HG03045 (cell line): ENCODE data around the gene LPCAT1.
"Not testable (repeated sequence)": the region's sequence is repeated elsewhere in the genome, so short reads cannot be mapped to it uniquely, and the experiment has no call there.

Source experiments
- ATAC-seq: cut with Tn5 transposase; IDR thresholded peaks from one replicate; pipeline ENCODE4 v1.9.1; 2021; ENCODE audit warnings: mild to moderate bottlenecking, moderate library complexity; ENCODE audit not compliant: unreplicated experiment

The LPCAT1 gene

DNA sequence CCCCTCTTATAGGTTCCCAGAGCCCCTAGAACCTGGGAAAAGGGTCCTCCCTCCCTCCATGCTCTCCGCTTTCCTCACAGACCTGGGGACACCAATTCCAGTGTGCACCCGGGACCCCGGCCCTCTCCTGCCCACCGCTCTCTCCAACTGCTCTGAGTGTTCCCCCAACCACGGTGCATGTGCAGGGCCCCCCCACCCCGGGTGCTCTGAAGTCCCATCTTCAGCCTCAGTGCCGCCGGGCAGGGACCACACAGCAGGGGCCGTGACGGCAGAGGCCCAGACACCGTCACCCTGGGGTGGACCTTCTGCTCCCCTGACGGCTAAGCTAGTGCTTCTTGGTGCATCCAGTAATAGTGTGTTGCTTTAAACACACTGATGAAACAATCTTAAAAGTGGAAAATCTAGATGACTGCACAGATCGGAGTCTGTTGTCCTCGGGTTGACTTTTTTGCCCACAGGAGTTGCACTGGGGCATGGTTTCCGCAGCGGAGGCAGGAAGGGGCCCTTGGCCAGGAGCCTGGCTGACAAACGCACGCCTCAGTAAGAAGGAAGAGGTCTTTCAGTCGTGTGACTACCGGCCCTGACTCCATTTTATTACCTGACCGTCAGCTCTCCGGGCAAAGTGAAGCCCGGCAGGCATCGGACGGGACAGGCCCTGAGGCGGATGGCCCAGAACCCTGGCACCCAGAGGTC is 42.3 kb downstream of the LPCAT1 start:
- no peak for ATAC-seq

DNA sequence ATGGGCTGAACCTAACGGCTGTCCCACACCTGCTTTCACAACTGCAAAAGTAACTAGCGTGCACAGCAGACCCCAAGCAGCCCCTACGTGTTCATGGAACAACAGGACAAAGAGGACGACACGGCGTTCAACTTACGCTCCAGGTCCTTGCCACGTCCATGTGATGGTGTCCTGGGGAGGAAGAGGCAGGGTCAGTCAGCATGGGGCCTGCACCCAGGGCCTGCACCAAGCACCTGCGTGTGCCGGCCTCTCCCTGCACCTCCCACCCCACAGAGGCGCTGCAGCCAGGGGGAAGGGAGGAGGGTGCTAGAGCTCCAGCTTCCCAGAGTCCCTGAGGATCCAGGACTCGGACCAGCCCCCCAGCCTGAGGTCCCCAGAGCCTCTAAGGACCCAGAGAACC is 43.0 kb downstream of the LPCAT1 start:
- ATAC-seq, result no peak

GRCh38 chr5:1480217-1480616 is 43.5 kb downstream of the LPCAT1 start:
- ATAC-seq, result no peak

DNA sequence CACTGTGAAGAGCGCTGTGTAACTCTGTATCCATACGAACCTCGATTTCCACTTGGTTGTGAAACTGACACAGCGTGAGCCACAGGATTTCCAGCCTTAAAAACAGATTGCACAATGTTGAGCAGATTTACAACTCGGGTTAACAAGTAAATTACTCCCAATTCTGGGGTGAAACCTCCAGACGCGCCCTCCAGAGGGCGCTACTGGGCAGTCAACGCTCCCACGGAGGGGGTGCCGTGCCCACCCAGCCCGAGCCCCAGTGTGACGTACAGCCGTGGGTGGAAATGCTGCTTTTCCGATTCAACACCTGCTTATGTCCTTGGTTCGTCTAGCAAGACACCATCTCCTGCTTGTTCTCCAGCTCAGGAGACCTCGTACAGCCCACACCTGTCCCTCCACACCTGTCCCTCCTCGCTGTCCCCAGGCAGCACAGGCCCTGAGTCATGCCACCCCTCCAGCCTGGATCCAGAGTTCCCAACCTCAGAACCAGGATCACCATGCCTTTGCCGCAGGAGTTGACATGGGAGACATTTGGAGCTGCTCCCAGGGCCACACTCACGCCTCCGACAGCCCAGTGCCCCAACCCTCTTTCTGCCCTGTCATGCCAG is 44.1 kb downstream of the LPCAT1 start:
- ATAC-seq, result no peak

DNA sequence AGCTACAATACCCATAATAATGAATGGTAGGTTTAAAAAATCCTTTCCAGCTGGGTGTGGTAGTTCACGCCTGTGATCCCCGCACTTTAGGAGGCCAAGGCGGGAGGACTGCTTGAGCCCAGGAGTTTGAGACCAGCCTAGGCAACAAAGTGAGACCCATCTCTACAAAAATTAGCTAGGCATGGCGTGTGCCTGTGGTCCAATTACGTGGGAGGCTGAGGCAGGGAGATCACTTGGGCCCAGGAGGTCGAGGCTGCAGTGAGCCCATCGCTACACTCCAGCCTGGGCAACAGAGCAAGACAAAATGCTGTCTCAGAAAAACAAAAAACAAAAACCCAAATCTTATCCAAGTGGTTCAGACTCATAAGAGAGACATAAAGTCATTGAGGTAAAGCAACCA is 44.7 kb downstream of the LPCAT1 start:
- no peak for ATAC-seq

- no peak for ATAC-seq
Observed at GRCh38 chr5:1478271-1479035, 45.3 kb downstream of the LPCAT1 start.

DNA sequence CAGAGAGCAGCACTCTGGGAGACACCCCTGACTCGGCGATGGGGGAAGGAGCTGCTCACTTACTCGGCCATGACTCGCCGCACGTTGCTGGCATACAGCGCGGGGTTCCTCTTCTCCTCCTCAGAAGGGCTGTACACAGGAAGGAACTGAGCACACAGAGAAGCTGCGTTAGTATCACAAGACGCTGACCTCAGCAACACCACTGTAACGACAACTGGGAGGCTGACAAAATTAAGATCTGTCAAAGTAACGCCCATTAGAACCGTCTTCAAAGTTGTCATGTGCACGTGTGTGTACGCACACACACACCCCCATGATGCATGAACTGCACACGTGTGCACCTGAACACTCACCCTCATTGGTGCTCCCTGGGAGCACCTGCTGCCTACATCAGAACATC is 46.4 kb downstream of the LPCAT1 start:
- no peak for ATAC-seq

- ATAC-seq, result no peak
Observed at GRCh38 chr5:1476967-1477310, 46.8 kb downstream of the LPCAT1 start.

DNA sequence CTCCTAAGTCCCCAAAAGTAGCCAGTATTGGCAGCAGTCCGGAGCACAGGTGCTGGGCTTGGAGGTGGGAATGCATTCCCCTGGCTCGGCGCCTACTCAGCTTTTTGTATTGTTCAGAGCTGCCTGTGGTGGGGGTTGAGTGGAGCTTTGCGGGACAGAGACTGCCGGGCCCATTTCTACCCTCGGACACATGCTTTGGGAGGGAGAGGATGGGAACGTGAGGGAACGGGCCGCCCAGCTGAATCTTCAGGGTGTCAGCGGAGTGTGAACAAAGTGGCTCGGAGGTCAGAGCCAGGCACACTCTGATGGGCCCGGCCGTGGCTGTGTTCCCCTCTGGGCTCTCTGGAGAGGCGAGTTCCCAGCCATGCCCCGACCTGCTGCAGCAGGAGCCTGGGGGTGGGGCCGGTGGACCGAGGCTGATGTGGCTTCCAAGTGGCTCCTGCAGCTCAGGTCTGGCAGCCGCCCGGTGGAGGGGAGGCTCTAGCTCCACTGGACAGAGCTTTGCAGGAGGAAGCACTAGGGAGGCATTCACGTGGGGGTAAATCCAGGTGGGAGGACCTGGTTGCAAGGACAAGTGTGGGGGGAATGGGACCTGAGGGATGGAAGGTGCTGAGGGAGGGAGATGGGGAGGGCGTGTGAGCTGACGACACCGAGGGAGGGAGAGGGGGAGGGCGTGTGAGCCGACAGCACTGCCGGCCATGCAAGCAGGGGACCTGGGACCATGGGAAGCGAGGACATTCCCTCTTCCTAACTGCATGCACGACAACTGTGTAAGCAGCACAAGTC is 47.4 kb downstream of the LPCAT1 start:
- no peak for ATAC-seq

DNA sequence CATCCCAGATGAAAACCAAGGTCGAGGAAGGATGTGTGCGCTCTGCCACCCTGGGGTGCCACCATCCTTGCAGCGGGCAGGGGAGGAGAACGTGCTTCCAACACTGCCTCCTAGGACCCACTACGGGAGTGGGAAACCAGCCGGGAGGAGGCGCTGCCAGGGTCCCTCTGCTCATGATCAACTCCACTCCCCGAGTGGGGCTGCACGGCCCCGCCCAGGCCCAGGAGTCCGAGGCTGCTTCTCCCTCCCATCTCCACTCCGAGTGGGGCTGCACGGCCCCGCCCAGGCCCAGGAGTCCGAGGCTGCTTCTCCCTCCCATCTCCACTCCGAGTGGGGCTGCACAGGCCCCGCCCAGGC is 48.2 kb downstream of the LPCAT1 start:
- ATAC-seq, result not testable (repeated sequence)

DNA sequence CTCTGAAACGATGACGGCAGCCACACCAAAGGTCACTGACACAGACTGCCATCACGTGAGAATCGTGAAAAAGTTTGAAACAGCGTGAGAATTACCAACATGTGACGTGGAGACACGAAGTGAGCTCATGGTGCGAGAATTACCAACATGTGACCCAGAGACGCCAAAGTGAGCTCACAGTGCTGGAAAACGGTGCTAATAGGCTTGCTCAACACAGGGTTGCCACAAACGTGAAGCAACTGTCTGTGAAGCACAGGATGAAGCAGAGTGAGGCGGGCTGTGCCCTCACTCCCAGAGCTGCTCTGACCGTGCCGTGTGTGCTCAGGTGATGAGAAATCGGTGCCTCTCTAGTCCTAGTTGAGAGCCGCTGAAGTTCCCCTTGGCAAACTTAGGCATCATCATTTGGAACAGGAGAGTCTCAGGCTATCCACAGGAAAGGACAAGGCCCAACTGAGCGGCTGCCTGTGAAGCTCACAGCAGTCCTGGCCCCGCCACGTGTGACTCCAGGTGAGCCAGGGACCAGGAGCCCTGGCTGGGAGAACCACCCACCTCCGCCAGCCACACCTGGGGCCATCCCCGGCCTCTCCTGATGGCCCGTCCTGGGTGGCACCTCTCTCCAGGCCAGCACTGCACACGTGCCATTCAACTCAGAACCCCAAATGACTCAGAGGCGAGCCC is 48.8 kb downstream of the LPCAT1 start:
- no peak for ATAC-seq

GRCh38 chr5:1474183-1474839 is 49.4 kb downstream of the LPCAT1 start:
- ATAC-seq, result no peak

DNA sequence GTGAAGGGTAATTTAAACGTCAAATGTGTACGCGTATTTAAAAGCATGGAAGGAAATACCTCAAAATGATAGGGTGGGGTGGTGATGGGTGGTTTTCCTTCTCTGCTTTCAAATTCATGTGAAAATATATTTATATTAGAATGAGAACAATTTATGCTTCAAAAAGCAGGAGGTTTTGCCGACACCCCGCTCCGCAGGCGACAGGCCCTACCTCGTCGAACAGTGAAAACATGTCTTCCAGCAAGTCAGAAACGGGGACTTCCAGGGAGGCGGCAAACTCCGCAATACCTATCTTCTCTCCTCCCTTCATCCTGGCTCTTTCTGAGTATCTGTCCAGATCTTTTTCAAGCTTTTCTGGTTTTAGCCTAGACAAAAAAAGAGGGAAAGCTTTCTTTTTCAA is 50.0 kb downstream of the LPCAT1 start:
- ATAC-seq, result no peak

DNA sequence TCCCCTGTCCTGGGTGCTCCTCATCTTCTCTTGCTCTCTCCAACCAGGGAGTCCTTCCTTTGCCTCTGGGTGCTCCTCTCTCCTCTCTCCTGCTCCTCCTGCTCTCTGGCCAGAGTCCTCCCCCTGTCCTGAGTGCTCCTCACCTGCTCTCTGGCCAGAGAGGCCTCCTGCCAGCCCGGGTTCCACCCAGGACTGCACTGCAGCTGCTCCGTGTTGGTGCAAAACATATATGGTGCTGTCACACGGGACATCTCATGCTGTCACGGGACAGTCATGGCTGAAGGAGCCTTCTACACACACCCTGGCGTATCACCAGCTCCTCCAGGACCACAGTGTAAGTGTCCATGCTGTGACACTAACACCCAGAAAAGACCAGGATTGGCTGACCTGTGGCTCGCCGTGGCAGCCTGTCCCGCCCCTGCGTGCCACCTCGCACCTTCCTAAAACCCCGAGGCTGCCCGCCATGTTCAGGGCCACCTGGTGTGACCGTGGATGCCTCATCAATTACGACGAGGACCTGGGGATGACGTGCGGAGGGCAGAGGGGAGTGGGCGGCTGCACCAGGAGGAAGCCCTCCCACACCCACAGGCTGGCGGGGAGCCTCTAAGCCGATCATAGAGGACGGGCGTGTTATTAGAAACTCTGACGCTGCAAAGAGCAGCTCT is 50.7 kb downstream of the LPCAT1 start:
- no peak for ATAC-seq

DNA sequence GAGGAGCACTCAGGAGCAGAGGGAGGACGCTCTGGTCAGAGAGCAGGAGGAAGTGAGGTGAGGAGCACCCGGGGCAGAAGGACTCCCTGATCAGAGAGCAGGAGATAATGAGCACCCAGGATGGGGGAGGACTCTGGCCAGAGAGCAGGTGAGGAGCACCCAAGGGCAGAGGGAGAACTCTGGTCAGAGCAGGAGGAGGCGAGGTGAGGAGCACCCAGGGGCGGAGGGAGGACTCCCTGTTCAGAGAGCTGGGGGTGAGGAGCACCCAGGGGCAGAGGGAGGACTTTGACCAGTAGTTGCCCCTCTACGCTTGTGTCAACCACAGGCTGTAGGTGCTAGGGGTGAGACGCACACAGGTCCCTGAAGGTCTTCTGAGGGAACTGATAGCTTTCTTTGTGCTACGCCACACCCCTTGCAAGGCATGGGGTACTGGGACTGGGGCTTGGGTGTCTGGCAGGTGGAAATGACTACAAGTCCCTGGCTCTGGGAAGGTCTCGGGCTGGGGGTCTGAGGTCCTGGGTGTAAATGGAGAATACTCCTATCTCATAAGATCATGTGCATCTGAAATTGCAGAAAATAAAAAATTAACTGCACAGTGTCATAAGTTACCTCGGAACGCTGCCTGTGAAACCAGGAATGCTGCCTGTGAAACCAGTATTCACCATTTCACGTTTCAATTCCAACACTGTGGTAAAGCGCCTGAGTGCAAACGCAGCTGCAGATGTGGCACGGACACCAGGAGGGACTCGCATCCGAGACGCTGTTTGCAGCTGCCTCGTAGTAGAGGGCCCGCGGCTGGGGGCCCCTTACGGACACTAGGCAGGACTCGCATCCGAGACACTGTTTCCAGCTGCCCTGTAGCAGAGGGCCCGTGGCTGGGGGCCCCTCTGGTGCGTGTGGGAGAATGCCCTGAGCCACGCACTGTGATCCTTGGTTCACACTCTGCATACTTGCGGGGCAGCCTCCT is 51.5 kb downstream of the LPCAT1 start:
- no peak for ATAC-seq

DNA sequence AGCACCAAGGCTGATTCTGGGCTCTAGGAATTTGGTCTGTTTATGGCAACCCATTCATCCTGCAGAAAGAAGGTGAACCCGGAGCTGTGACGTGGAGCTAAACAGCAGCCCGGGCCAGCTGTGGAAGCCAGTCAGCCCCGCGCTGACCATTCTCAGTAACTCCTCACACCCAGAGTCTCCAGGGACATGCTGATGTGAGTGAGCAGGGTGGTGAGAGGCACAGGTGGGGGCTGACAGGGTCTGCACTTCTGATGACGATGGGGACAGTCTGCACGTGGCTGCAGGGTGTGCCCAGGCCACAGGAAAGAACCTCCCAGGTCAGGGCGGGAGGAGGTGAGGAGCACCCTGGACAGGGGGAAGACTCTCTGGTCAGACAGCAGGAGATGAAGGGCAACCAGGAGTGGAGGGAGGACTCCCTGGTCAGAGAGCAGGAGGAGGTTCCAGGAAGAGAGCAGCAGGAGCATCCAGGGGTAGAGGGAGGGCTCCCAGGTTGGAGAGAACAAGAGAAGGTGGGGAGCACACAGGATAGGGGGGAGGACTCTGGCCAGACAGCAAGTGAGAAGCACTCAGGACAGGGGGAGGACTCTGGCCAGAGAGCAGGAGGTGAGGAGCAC is 52.4 kb downstream of the LPCAT1 start:
- no peak for ATAC-seq

DNA sequence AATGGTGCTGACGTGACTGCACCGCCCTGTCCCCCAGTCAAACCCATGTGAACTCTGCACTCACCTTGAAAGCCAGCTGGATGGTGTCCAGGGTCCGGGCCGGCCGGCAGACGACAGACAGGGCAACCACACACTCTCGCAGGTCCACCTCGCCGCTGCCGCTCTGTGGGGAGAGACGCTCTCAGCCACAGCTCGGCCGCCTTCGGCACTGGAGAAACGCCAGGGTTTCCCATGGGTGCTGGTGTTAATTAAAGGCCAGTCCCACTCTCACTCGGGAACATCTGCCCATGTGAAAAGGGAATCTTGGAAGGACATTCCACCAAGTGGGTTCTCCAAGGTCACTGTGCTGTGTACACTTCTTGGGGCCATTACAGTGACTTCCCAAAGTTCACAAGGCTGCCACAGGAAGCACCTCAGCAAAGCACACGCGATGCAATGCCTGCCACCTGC is 53.0 kb downstream of the LPCAT1 start:
- ATAC-seq, result no peak
